ENCODE data around the gene SEPHS1.

SEPHS1 gene

DNA sequence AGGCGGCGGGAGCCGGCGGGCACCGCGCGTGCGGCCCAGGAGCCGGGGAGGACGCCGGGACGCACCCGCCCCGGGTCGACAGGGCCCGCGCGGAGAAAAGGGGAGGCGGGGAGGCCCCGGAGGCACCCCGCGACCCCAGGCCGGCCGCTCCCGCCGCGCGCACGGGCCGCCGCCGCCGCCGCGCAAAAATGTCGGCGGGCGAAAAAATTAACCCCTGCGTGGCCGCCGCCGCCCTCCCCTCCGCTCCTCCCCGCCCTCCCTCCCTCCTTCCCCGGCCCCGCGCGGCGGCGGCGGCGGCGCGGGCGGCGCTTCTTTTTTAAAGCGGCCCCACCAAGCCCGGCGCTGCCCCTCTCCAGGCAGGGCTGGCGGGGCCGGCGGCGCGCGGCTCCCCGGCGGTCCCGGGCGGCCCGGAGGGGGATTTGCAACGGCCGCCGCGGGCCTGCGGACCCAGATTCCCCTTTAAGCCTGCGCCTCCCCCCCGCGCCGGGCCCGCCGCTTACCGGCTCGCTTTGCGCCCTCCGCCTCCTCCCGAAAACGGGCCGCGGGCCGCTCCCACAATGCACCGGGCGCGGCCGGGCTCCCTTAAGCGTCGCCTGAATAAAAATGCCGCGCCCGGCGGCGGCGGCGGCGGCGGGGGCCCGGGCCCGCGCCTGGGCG lies 465 bp downstream of the SEPHS1 start:
- TF ChIP-seq, protein P1, sequence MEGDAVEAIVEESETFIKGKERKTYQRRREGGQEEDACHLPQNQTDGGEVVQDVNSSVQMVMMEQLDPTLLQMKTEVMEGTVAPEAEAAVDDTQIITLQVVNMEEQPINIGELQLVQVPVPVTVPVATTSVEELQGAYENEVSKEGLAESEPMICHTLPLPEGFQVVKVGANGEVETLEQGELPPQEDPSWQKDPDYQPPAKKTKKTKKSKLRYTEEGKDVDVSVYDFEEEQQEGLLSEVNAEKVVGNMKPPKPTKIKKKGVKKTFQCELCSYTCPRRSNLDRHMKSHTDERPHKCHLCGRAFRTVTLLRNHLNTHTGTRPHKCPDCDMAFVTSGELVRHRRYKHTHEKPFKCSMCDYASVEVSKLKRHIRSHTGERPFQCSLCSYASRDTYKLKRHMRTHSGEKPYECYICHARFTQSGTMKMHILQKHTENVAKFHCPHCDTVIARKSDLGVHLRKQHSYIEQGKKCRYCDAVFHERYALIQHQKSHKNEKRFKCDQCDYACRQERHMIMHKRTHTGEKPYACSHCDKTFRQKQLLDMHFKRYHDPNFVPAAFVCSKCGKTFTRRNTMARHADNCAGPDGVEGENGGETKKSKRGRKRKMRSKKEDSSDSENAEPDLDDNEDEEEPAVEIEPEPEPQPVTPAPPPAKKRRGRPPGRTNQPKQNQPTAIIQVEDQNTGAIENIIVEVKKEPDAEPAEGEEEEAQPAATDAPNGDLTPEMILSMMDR (IDR thresholded peaks at IDR 0.05), result no peak
- peak overlapping the region; percentile 93 for H3K4me3 ChIP-seq
- DNase-seq (ENCODE audit: low spot score), result peak; percentile 78
- peak overlapping the region; percentile 87 to 95 for H3K27ac ChIP-seq

GRCh38 chr10:13347043-13347499 lies 1.0 kb downstream of the SEPHS1 start:
- no peak for DNase-seq (ENCODE audit: low spot score)
- Histone ChIP-seq H3K4me3 (peak overlapping the region; percentile 93), H3K27ac (peak overlapping the region; percentile 87 to 95)
- TF ChIP-seq, protein P1 (IDR thresholded peaks at IDR 0.05), result no peak

- no peak for DNase-seq (ENCODE audit: low spot score)
- TF ChIP-seq, protein P1 (IDR thresholded peaks at IDR 0.05), result no peak
- Histone ChIP-seq H3K27ac (peak overlapping the region; percentile 87 to 95), H3K4me3 (peak overlapping the region; percentile 93)
Observed at GRCh38 chr10:13346283-13347042, 1.6 kb downstream of the SEPHS1 start.

GRCh38 chr10:13340626-13341376 lies 7.3 kb downstream of the SEPHS1 start:
- Histone ChIP-seq H3K4me3 (no peak overlapping the region), H3K27ac (no peak overlapping the region)
- DNase-seq (ENCODE audit: low spot score), result no peak
- TF ChIP-seq, protein P1 (IDR thresholded peaks at IDR 0.05), result no peak

DNA sequence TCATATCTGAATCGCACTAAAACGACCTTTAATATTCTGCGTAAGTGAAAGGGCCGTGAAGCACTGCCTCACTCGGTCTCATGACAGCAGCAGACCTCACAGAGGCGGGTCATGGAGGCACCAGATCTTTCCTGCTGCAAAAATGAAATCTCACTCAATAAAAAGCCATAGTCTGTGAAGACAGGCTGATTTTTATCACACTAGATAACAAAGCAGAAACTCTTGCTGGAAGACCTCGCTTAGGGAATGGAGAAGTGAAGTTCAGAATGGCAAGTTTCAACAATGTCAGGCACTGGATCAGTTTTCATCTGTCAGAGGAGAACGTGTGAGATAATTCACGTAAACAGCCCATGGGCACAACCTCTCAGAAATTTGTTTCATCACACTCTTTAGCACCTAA lies 8.0 kb downstream of the SEPHS1 start:
- TF ChIP-seq, protein P1 (IDR thresholded peaks at IDR 0.05), result no peak
- no peak for DNase-seq (ENCODE audit: low spot score)

GRCh38 chr10:13338390-13339110 lies 9.5 kb downstream of the SEPHS1 start:
- TF ChIP-seq, protein P1 (IDR thresholded peaks at IDR 0.05), result no peak
- Histone ChIP-seq H3K4me3 (peak overlapping the region; percentile 16), H3K27ac (no peak overlapping the region)
- DNase-seq (ENCODE audit: low spot score), result no peak

More for the DNA sequence above, 8.0 kb downstream of the SEPHS1 start:
- no peak overlapping the region for H3K27ac ChIP-seq
- H3K4me3 ChIP-seq, result no peak overlapping the region

All from coronary artery (tissue), 2 donors.